DMS53 treated with DMSO at 0.1 percent for 48 hours (cell line): Measurements from ENCODE around the gene LOXL4.

Experiments
- DNase-seq: peaks from one replicate; lab custom pipeline; 2025; ENCODE audit not compliant: unreplicated experiment; lab: John Stamatoyannopoulos, UW

Gene LOXL4

GRCh38 chr10:98201760-98202159, 66.2 kb downstream of the LOXL4 start:
- DNase-seq, result no peak
